ENCODE measurements around the gene CFAP45. TPM values are rescaled to one million over a fixed set of nuclear protein-coding genes. Genes with fewer than 3 reads are reported as not detected.

The CFAP45 gene, protein sequence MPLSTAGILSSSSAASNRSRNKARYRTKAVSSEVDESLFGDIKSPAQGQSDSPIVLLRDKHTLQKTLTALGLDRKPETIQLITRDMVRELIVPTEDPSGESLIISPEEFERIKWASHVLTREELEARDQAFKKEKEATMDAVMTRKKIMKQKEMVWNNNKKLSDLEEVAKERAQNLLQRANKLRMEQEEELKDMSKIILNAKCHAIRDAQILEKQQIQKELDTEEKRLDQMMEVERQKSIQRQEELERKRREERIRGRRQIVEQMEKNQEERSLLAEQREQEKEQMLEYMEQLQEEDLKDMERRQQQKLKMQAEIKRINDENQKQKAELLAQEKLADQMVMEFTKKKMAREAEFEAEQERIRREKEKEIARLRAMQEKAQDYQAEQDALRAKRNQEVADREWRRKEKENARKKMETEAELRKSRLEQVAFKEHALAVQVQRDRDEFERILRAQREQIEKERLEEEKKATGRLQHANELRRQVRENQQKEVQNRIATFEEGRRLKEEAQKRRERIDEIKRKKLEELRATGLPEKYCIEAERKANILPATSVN
- total RNA-seq: under 1 TPM in 2 of 4 donors, not detected in 2; 0.17 to 0.32 TPM

DNA sequence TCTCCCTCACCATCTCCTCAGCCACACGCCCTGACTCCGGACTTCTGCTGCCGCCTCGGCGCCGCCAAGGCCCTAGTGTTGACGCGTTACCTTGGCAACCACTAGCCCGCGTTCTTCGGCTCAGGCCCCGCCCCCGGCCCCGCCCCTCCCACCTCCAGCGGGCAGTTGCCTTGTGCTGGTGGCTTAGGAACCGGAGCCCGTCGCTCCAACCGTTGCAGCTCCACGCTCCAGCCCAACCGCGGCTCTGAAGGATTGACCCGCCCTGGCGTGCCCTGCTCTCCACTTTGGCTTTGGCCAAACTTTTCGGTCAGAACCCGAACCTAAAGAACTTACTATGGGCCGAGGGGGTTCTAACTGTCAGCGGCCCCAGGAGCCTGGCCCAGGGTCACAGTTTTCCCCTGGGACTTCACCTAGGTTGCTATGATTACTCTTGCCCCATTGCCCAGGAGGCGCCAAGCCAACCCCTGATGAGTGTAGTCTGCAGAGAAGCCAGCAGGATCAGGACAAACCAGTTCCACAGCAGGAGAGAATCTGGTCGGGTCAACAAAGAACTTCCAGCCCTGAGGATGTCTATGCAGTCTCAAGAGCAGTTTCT, at the start of gene CFAP45:
Gene CFAP45, minus strand, starts transcription at position 80 of the 595 bp plus-strand sequence. Its CDS starts 67 bp downstream, at position 13.
- WGBS: 20% methylated on average over 17 of the region's 30 CpGs
- Histone ChIP-seq H3K27me3 (no peaks in the 10 kb centered on the region), H3K4me3 (peak within 1 kb of the TSS in 3 of 4 donors; percentile 5 to 27 (median 24)), H3K36me3 (no peaks in the 10 kb centered on the region), H3K27ac (replicated peaks in 1 of 4) (peak within 1 kb of the TSS in 3 of 4 donors; percentile 47 to 59 (median 53)), H3K9me3 (no peaks in the 10 kb centered on the region), H3K4me1 (peaks cover 11 to 20% (median 15%) of the 10 kb centered on the region in 4 donors)
- TF ChIP-seq, protein P1, sequence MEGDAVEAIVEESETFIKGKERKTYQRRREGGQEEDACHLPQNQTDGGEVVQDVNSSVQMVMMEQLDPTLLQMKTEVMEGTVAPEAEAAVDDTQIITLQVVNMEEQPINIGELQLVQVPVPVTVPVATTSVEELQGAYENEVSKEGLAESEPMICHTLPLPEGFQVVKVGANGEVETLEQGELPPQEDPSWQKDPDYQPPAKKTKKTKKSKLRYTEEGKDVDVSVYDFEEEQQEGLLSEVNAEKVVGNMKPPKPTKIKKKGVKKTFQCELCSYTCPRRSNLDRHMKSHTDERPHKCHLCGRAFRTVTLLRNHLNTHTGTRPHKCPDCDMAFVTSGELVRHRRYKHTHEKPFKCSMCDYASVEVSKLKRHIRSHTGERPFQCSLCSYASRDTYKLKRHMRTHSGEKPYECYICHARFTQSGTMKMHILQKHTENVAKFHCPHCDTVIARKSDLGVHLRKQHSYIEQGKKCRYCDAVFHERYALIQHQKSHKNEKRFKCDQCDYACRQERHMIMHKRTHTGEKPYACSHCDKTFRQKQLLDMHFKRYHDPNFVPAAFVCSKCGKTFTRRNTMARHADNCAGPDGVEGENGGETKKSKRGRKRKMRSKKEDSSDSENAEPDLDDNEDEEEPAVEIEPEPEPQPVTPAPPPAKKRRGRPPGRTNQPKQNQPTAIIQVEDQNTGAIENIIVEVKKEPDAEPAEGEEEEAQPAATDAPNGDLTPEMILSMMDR (IDR thresholded peaks at IDR 0.05): no peak
- TF ChIP-seq POLR2A (IDR thresholded peaks at IDR 0.05; ENCODE audit: low read depth): no peak
- peak; percentile 40 to 47 for TF ChIP-seq POLR2AphosphoS5 (IDR thresholded peaks at IDR 0.05)
- DNase-seq (ENCODE audit: extremely low spot score): peak; percentile 94
- intact Hi-C loops (cut with DNase I): no loop called here

DNA sequence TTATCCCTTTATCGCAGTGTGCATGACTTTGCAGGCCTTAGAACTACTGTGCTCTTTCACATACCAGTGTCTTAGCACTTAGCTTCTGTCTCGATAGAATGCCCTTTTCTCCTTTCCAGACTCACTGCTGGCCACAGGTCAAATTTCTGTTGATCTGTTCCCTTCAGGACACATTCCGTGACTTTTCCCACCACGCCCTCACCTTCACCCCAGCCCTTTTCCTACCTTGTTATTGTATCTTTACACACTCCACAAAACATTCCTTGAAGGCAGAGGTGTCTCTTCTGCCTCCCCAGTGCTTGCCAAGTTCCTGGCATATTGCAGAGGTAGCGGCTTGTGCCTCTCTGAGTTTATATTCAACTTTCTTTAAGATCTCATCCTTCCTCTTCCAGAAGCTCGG, 49.2 kb upstream of the CFAP45 start:
- H3K36me3 ChIP-seq: no peaks in the 10 kb centered on the region
- H3K27me3 ChIP-seq: peaks cover 0 to 30% (median 0%) of the 10 kb centered on the region in 4 donors
- H3K9me3 ChIP-seq: no peaks in the 10 kb centered on the region
- peaks cover 15 to 22% (median 15%) of the 10 kb centered on the region in 4 donors for H3K4me1 ChIP-seq
- no peak overlapping the region for H3K4me3 ChIP-seq
- no peak overlapping the region for H3K27ac ChIP-seq (replicated peaks in 1 of 4)
- TF ChIP-seq POLR2A (IDR thresholded peaks at IDR 0.05; ENCODE audit: low read depth) (no peak), EP300 (IDR thresholded peaks at IDR 0.05) (no peak), POLR2AphosphoS5 (IDR thresholded peaks at IDR 0.05) (no peak)
- TF ChIP-seq, protein P1 (IDR thresholded peaks at IDR 0.05): no peak
- 65% methylated on average over 6 of the region's 6 CpGs for WGBS
- intact Hi-C loops (cut with DNase I): no loop called here
- DNase-seq (ENCODE audit: extremely low spot score): no peak

DNA sequence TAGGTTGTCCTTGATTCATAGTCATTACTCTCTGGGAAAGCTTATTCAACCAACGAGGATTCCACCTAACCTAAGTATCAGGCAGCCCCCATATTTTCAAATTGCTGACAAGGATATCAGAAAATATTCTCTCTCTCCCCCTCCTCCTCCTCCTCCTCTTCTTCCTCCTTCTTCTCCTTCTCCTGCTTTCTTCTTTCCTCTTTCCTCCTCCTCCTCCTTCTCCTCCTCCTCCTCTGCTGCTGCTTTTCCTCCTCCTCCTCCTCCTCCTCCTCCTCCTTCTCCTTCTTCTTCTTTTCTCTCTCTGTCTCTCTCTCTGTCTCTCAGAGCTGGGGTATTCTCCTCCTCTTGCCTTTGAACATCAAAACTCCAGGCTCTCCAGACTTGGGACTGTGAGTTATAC, 48.0 kb upstream of the CFAP45 start:
- 86% methylated on average over 1 of the region's 1 CpG for WGBS
- intact Hi-C loops (cut with DNase I): no loop called here
- DNase-seq (ENCODE audit: extremely low spot score): no peak

DNA sequence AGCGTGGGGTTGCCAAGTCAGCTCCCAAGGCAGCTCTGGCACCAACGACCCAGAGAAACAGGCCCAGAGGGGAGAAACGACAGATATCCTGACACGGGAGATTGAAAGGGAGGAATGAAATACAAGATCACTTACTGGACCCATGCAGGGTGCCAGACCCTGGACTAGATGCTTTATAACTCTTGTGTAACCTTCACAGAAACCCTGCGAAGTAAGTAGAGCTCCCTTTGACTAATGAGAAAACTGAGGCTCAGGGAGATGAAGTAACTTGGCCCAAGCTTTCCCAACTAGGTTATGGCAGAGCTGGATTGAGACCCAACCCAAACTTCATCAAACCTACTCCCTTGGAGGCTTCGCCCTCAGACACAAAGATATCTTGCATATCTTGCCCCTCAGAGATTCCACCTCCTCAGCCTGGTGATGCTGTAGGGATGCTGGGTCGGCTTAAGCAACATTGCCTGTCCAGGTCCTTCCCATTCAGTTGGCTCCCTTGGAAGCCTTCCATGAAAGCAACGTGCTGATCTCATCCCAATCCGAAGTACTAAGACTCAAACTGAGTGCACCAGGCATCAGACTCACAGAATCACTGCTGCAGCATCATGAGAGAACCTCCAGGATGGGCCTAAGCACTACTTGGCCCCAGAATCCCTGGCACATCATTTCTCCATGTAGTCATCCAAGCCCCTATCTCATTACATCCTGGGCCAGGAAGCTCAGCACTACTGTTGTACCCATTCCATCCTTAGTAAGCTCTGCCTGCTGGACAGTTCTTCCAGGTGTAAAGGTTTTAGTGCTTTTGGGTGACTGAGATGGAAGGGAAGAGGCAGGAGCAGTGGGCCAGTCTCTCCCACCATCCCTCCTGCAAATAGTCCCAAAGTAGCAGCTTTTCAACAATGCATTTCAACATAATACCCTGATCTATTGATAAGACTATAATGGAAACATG, 46.5 kb upstream of the CFAP45 start:
- Histone ChIP-seq H3K4me1 (peaks cover 15 to 22% (median 15%) of the 10 kb centered on the region in 4 donors), H3K27me3 (peaks cover 0 to 39% (median 0%) of the 10 kb centered on the region in 4 donors), H3K9me3 (no peaks in the 10 kb centered on the region), H3K4me3 (peak overlapping the region; percentile 48 to 58 (median 54)), H3K27ac (replicated peaks in 1 of 4) (no peak overlapping the region), H3K36me3 (no peaks in the 10 kb centered on the region)
- 68% methylated on average over 4 of the region's 9 CpGs for WGBS
- no peak for DNase-seq (ENCODE audit: extremely low spot score)
- TF ChIP-seq POLR2AphosphoS5 (IDR thresholded peaks at IDR 0.05): no peak
- no peak for TF ChIP-seq POLR2A (IDR thresholded peaks at IDR 0.05; ENCODE audit: low read depth)
- TF ChIP-seq EP300 (IDR thresholded peaks at IDR 0.05): no peak
- TF ChIP-seq, protein P1 (IDR thresholded peaks at IDR 0.05): no peak
- intact Hi-C loops (cut with DNase I): no loop called here

More for the DNA sequence above, 48.0 kb upstream of the CFAP45 start:
- TF ChIP-seq, protein P1 (IDR thresholded peaks at IDR 0.05): no peak
- TF ChIP-seq EP300 (IDR thresholded peaks at IDR 0.05): no peak
- TF ChIP-seq POLR2AphosphoS5 (IDR thresholded peaks at IDR 0.05): no peak
- no peak for TF ChIP-seq POLR2A (IDR thresholded peaks at IDR 0.05; ENCODE audit: low read depth)
- Histone ChIP-seq H3K9me3 (no peaks in the 10 kb centered on the region), H3K4me1 (peaks cover 15 to 22% (median 15%) of the 10 kb centered on the region in 4 donors), H3K36me3 (no peaks in the 10 kb centered on the region), H3K27ac (replicated peaks in 1 of 4) (no peak overlapping the region), H3K27me3 (peaks cover 0 to 38% (median 0%) of the 10 kb centered on the region in 4 donors), H3K4me3 (no peak overlapping the region)
